SU-DHL-6 (cell line): ENCODE results near the gene LINGO1.

Experiments used
- H2AFZ ChIP-seq: fragments of 200-600 bp; sonication (generic); 2 replicates; pipeline ENCODE4 v1.6.1; 2014; ENCODE audit warnings: low read depth, mild to moderate bottlenecking, moderate library complexity, mixed read lengths, antibody characterized with exemption, low read length; ENCODE audit not compliant: severe bottlenecking
- H3F3A ChIP-seq: fragments of 200-600 bp; shearing (Covaris generic); 2 replicates; pipeline ENCODE4 v1.6.0; 2016; ENCODE audit warnings: antibody characterized with exemption, mild to moderate bottlenecking; ENCODE audit not compliant: insufficient read depth
- H3K27ac ChIP-seq: fragments of 200-600 bp; sonication (generic); 2 replicates; pipeline ENCODE4 v1.5.1; 2016; ENCODE audit warnings: low read depth, mild to moderate bottlenecking, low read length, moderate library complexity, mixed read lengths
- H3K27me3 ChIP-seq: fragments of 200-600 bp; sonication (generic), shearing (Covaris generic); 2 replicates; pipeline ENCODE4 v1.6.0; 2014; ENCODE audit warnings: mild to moderate bottlenecking, low read length
- H3K36me3 ChIP-seq: fragments of 200-600 bp; sonication (generic); 2 replicates; pipeline ENCODE4 v1.6.1; 2014; ENCODE audit warnings: mild to moderate bottlenecking, low read length, mixed read lengths
- H3K4me2 ChIP-seq: fragments of 300-600, 200-600 bp; shearing (Covaris generic), sonication (generic); 2 replicates; pipeline ENCODE4 v1.6.0; 2014; ENCODE audit warnings: low read length, low read depth, mild to moderate bottlenecking; ENCODE audit not compliant: poor library complexity, severe bottlenecking
- H3K4me3 ChIP-seq: fragments of 200-600 bp; sonication (generic); 2 replicates; pipeline ENCODE4 v1.5.1; 2014; ENCODE audit warnings: antibody characterized with exemption, low read length, mild to moderate bottlenecking, mixed read lengths; ENCODE audit not compliant: insufficient read depth, poor library complexity, severe bottlenecking
- H3K79me2 ChIP-seq: fragments of 200-600 bp; sonication (generic); 2 replicates; pipeline ENCODE4 v1.6.1; 2014; ENCODE audit warnings: mild to moderate bottlenecking, low read length, moderate library complexity; ENCODE audit not compliant: insufficient read depth
- H3K9ac ChIP-seq: fragments of 200-600 bp; sonication (generic); 2 replicates; pipeline ENCODE4 v1.7.0; 2014; ENCODE audit warnings: mild to moderate bottlenecking, low read length
- H3K9me2 ChIP-seq: fragments of 200-600 bp; sonication (generic); replicated peaks from 2 replicates; pipeline ENCODE4 v1.6.1; 2014; ENCODE audit warnings: low read length; ENCODE audit not compliant: insufficient read depth
- H3K9me3 ChIP-seq: fragments of 200-600 bp; sonication (generic); 2 replicates; pipeline ENCODE4 v1.6.1; 2014; ENCODE audit warnings: low read length, mixed read lengths; ENCODE audit not compliant: insufficient read depth
- H4K20me1 ChIP-seq: fragments of 200-600 bp; sonication (generic); 2 replicates; pipeline ENCODE4 v1.6.1; 2014; ENCODE audit warnings: low read depth, mild to moderate bottlenecking, antibody characterized with exemption, low read length, moderate library complexity, mixed read lengths
- CTCF ChIP-seq: fragments of 200-600 bp; sonication (generic); IDR thresholded peaks from one replicate; pipeline ENCODE4 v1.5.1; 2017; ENCODE audit warnings: antibody characterized with exemption, mild to moderate bottlenecking, low read length, moderate library complexity; ENCODE audit not compliant: insufficient read depth, poor library complexity, severe bottlenecking
- EZH2phosphoT487 ChIP-seq: fragments of 200-600 bp; sonication (generic), shearing (Covaris generic); conservative IDR thresholded peaks from 2 replicates; pipeline ENCODE4 v1.6.1; 2018; ENCODE audit warnings: mild to moderate bottlenecking, antibody characterized with exemption, low read length, moderate library complexity, mixed read lengths

The LINGO1 gene

GRCh38 chr15:77592758-77593157 lies 40.0 kb downstream of the LINGO1 start:
- Histone ChIP-seq H4K20me1 (no peaks in the 10 kb centered on the region), H3K9me2 (no peaks in the 10 kb centered on the region), H3K27ac (no peak overlapping the region), H3K79me2 (no peaks in the 10 kb centered on the region), H3F3A (no peaks in the 10 kb centered on the region), H2AFZ (no peak overlapping the region), H3K9me3 (no peaks in the 10 kb centered on the region), H3K4me2 (no peak overlapping the region), H3K9ac (no peak overlapping the region), H3K36me3 (no peaks in the 10 kb centered on the region), H3K4me3 (no peak overlapping the region), H3K27me3 (no peaks in the 10 kb centered on the region)
- TF ChIP-seq EZH2phosphoT487 = no peak
- TF ChIP-seq CTCF = no peak

- no peaks in the 10 kb centered on the region for H3F3A ChIP-seq
- H2AFZ ChIP-seq = no peak overlapping the region
- H3K9ac ChIP-seq = no peak overlapping the region
- H4K20me1 ChIP-seq = no peaks in the 10 kb centered on the region
- TF ChIP-seq EZH2phosphoT487 = no peak
- no peak overlapping the region for H3K4me2 ChIP-seq
- no peaks in the 10 kb centered on the region for H3K27me3 ChIP-seq
- H3K79me2 ChIP-seq = no peaks in the 10 kb centered on the region
- no peaks in the 10 kb centered on the region for H3K36me3 ChIP-seq
- H3K27ac ChIP-seq = no peak overlapping the region
- H3K9me2 ChIP-seq = no peaks in the 10 kb centered on the region
- no peaks in the 10 kb centered on the region for H3K9me3 ChIP-seq
- no peak overlapping the region for H3K4me3 ChIP-seq
These were observed 40.6 kb downstream of the LINGO1 start for GRCh38 chr15:77591968-77592613.

GRCh38 chr15:77589839-77590238 lies 42.9 kb downstream of the LINGO1 start:
- H3K9me3 ChIP-seq = no peaks in the 10 kb centered on the region
- H3K27ac ChIP-seq = no peak overlapping the region
- no peak overlapping the region for H3K4me3 ChIP-seq
- H3K9ac ChIP-seq = no peak overlapping the region
- no peaks in the 10 kb centered on the region for H3K36me3 ChIP-seq
- no peaks in the 10 kb centered on the region for H4K20me1 ChIP-seq
- H3K9me2 ChIP-seq = no peaks in the 10 kb centered on the region
- no peaks in the 10 kb centered on the region for H3K79me2 ChIP-seq
- TF ChIP-seq EZH2phosphoT487 (no peak), CTCF (no peak)
- H3K27me3 ChIP-seq = no peaks in the 10 kb centered on the region
- no peak overlapping the region for H2AFZ ChIP-seq
- H3K4me2 ChIP-seq = no peak overlapping the region
- H3F3A ChIP-seq = no peaks in the 10 kb centered on the region

GRCh38 chr15:77588126-77588525 lies 44.6 kb downstream of the LINGO1 start:
- H4K20me1 ChIP-seq = no peaks in the 10 kb centered on the region
- no peak overlapping the region for H2AFZ ChIP-seq
- H3K4me3 ChIP-seq = no peak overlapping the region
- TF ChIP-seq EZH2phosphoT487 = no peak
- TF ChIP-seq CTCF = no peak
- no peaks in the 10 kb centered on the region for H3F3A ChIP-seq
- H3K9me3 ChIP-seq = no peaks in the 10 kb centered on the region
- H3K27me3 ChIP-seq = no peaks in the 10 kb centered on the region
- H3K9me2 ChIP-seq = no peaks in the 10 kb centered on the region
- H3K79me2 ChIP-seq = no peaks in the 10 kb centered on the region
- H3K4me2 ChIP-seq = no peak overlapping the region
- H3K9ac ChIP-seq = no peak overlapping the region
- no peak overlapping the region for H3K27ac ChIP-seq
- no peaks in the 10 kb centered on the region for H3K36me3 ChIP-seq
